Fibroblast of lung (primary cell): ENCODE measurements around the gene SCYGR3.

Source experiments
- CTCF ChIP-seq, 2 donors: IDR thresholded peaks in 1 of 2; conservative IDR thresholded peaks in 1 of 2; 1 replicate in 1 of 2; 2 replicates in 1 of 2; pipeline ENCODE4 v1.5.1; 2011 to 2012; ENCODE audit warnings: low read length in 2 of 2, control low read depth in 1 of 2, inconsistent platforms in 1 of 2, low read depth in 1 of 2, mild to moderate bottlenecking in 1 of 2
- EZH2 ChIP-seq: IDR thresholded peaks from 2 replicates; pipeline ENCODE4 v1.5.1; 2012; ENCODE audit warnings: low read length, control low read depth, mild to moderate bottlenecking; ENCODE audit errors: missing control alignments

GRCh38 chr2:227614740-227615139, at the start of gene SCYGR3:
- TF ChIP-seq CTCF (conservative IDR thresholded peaks at IDR 0.05 in 1 of 2, IDR thresholded peaks at IDR 0.05 in 1 of 2; ENCODE audit: low read depth in 1 of 2, low read length in 2 of 2) (no peak), EZH2 (no peak)
